GM12875 (cell line): ENCODE results near the gene DIAPH2.

Experiments
- H3K4me3 ChIP-seq: one replicate; pipeline ENCODE4 v1.5.1; 2011; ENCODE audit warnings: low read depth, low read length, control low read depth
- CTCF ChIP-seq: IDR thresholded peaks from 2 replicates; pipeline ENCODE4 v1.5.1; 2011; ENCODE audit warnings: low read depth, mild to moderate bottlenecking, control low read depth, inconsistent platforms, low read length, moderate library complexity, borderline replicate concordance; ENCODE audit not compliant: insufficient read depth

Gene DIAPH2

GRCh38 chrX:97479106-97479890 is 794.7 kb downstream of the DIAPH2 start:
- H3K4me3 ChIP-seq, result no peak overlapping the region
- TF ChIP-seq CTCF, result no peak

DNA sequence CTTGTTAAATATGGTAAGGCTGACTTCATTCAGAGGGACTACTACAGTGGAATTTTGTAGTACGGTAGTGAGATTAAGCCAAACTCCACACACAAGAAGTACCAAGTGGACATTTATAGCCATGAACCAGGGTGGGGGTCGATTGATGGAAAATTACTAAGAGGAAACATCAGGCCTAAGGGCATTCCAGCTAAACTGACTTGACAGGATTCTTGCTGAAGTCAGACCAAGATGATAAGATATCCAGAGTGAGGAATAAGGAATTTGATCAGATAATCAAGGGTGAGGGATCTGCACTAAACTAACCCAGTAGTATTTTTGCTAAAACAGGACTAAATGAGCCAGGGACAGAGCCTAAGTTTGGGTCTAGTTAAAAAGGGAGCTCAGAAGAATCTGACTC is 796.6 kb downstream of the DIAPH2 start:
- no peak for TF ChIP-seq CTCF

DNA sequence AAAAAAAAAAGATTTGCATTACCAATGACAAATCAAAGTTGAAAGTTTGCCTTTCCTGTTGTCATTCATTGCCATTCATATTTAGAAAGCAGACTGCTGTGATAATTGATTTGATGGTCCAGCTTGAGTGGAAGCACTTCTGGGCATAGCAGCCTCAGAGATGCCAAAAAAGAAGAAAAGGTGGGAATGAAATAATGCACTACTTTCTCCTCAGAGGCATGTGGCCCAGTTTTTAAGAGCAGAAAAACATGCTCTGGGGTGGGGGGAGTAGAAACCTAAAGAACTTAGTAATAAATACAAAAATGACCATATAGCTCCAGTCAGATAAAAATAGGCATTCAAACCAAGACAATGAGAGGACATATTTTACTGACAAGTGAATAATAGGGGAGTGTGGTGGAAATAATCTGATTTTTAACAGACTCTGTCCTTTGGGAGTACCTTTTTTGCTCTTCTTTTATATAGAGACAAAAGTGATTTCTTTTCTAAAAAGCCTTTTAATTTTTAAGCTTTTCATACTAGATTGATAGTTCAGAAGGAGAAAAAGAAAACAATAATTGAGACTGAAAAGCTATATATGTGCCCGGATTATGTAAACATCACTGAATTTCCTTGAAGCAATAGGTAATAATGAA is 798.1 kb downstream of the DIAPH2 start:
- no peak overlapping the region for H3K4me3 ChIP-seq
- no peak for TF ChIP-seq CTCF

More for the DNA sequence above, 796.6 kb downstream of the DIAPH2 start:
- no peak overlapping the region for H3K4me3 ChIP-seq

DNA sequence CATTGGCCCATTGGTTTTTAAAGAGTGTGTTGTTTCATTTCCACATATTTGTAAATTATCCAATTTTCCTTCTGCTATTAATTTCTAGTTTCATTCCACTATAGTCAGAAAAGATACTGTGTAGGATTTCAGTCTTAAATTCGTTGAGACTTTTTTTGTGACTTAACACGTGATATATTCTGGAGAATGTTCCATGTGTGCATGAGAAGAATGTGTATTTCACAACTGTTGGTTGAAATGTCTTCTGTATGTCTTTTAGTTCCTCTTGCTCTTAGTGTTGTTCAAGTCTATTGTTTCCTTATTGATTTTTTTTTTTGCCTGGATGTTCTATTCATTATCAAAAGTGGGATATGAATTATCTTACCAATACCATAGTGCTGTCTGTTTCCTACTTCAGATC is 806.0 kb downstream of the DIAPH2 start:
- no peak overlapping the region for H3K4me3 ChIP-seq
- TF ChIP-seq CTCF, result no peak

- H3K4me3 ChIP-seq, result no peak overlapping the region
- no peak for TF ChIP-seq CTCF
These were observed 810.2 kb downstream of the DIAPH2 start for GRCh38 chrX:97494756-97495372.

- H3K4me3 ChIP-seq, result no peak overlapping the region
- no peak for TF ChIP-seq CTCF
These were observed 813.5 kb downstream of the DIAPH2 start for GRCh38 chrX:97498093-97498492.
